ENCODE results near the gene DSTN.

- TF ChIP-seq, protein P1, sequence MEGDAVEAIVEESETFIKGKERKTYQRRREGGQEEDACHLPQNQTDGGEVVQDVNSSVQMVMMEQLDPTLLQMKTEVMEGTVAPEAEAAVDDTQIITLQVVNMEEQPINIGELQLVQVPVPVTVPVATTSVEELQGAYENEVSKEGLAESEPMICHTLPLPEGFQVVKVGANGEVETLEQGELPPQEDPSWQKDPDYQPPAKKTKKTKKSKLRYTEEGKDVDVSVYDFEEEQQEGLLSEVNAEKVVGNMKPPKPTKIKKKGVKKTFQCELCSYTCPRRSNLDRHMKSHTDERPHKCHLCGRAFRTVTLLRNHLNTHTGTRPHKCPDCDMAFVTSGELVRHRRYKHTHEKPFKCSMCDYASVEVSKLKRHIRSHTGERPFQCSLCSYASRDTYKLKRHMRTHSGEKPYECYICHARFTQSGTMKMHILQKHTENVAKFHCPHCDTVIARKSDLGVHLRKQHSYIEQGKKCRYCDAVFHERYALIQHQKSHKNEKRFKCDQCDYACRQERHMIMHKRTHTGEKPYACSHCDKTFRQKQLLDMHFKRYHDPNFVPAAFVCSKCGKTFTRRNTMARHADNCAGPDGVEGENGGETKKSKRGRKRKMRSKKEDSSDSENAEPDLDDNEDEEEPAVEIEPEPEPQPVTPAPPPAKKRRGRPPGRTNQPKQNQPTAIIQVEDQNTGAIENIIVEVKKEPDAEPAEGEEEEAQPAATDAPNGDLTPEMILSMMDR (IDR thresholded peaks at IDR 0.05; ENCODE audit: low read length), result no peak
- TF ChIP-seq EZH2 (IDR thresholded peaks at IDR 0.05; ENCODE audit: borderline replicate concordance, low read length), result no peak
Measured at GRCh38 chr20:17629025-17629424, 59.1 kb downstream of the DSTN start.
